ENCODE data around the gene EXD3. TPM values are rescaled to one million over a fixed set of nuclear protein-coding genes. Genes with fewer than 3 reads are reported as not detected.

The EXD3 gene
- total and polyA plus RNA-seq, 2 donors (not counting 1 experiment from before 2014, with no cell fraction given), result 2.6 to 13.0 TPM

DNA sequence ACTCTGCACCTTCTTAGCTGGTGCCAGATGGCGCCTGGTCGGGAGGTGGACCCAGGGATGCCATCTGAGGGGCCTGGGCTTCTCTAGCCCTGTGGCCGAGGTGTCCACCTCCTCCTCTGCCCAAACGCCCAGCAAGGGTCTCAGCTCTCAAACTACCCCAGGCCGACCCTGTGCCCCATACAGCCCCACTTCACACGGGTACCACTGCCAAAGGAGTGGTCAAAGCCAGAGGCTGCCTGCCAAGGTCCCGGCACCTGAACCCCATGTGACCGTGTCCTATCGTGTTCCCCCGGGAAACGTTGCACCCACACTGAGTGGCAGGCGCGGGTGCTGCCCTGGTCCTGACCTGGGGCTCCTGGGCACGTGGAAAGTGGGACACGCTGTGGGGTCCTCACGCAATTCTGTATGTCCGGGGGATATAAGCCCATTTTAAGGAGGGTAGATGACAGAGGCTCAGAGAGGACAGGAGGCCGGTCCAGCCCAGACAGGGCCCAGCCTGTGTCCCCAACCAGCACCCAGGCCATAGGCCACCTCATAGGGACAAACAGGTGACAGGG is 16.3 kb upstream of the EXD3 start:
- TF ChIP-seq, protein P1, sequence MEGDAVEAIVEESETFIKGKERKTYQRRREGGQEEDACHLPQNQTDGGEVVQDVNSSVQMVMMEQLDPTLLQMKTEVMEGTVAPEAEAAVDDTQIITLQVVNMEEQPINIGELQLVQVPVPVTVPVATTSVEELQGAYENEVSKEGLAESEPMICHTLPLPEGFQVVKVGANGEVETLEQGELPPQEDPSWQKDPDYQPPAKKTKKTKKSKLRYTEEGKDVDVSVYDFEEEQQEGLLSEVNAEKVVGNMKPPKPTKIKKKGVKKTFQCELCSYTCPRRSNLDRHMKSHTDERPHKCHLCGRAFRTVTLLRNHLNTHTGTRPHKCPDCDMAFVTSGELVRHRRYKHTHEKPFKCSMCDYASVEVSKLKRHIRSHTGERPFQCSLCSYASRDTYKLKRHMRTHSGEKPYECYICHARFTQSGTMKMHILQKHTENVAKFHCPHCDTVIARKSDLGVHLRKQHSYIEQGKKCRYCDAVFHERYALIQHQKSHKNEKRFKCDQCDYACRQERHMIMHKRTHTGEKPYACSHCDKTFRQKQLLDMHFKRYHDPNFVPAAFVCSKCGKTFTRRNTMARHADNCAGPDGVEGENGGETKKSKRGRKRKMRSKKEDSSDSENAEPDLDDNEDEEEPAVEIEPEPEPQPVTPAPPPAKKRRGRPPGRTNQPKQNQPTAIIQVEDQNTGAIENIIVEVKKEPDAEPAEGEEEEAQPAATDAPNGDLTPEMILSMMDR (conservative IDR thresholded peaks at IDR 0.05 in 1 of 2, IDR thresholded peaks at IDR 0.05 in 1 of 2; ENCODE audit: low read depth in 1 of 2, low read length in 2 of 2), result no peak
- TF ChIP-seq EZH2 (IDR thresholded peaks at IDR 0.05; ENCODE audit: low read length, missing control alignments), result no peak
- no peaks in the 10 kb centered on the region for H3K4me1 ChIP-seq (ENCODE audit: control insufficient read depth, extremely low read depth, insufficient read depth, low read length)
- H3K79me2 ChIP-seq (ENCODE audit: control insufficient read depth, insufficient read depth, low read length), result no peaks in the 10 kb centered on the region

DNA sequence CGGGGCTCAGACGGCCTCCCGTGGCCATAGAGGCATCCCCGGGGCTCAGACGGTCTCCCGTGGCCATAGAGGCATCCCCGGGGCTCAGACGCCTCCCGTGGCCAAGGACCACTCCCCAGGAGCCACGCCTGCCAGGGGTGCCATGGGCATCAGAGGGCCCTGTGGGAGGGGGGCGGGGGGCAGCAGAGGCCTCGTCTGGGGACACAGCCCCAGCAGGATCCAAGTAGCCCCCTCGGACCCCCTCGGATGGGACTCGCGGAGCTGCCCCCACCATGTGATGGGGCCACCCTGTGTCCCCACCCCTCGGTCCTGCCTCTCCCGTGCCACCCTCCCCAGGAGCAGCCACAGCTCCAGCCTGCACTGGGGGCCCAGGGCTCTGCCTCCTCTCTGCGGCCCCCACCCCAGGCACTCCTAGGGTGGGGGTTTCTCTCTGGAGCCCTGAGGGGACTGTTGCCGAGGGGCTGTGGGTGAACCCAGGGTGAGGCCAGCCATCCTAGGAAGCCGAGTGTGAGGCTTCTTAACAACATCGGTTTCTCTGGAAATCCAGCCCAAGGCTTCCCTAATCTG is 15.7 kb upstream of the EXD3 start:
- TF ChIP-seq EZH2 (IDR thresholded peaks at IDR 0.05; ENCODE audit: low read length, missing control alignments), result no peak
- TF ChIP-seq, protein P1 (conservative IDR thresholded peaks at IDR 0.05 in 1 of 2, IDR thresholded peaks at IDR 0.05 in 1 of 2; ENCODE audit: low read depth in 1 of 2, low read length in 2 of 2), result no peak
- DNase-seq (ENCODE audit: low read depth in 2 of 2), result no peak

More for the DNA sequence above, 16.3 kb upstream of the EXD3 start:
- Histone ChIP-seq H3K4me3 (replicated peaks in 1 of 4; ENCODE audit: control extremely low read depth in 1 of 4, insufficient read depth in 1 of 4, low read depth in 3 of 4, low read length in 4 of 4) (no peak overlapping the region), H3K4me2 (ENCODE audit: extremely low read depth, insufficient read depth, low read length) (no peak overlapping the region), H3K36me3 (ENCODE audit: control insufficient read depth, insufficient read depth, low read length) (no peaks in the 10 kb centered on the region), H3K9me3 (ENCODE audit: control insufficient read depth, insufficient read depth, low read depth, low read length) (no peaks in the 10 kb centered on the region), H3K27me3 (ENCODE audit: control insufficient read depth, insufficient read depth, low read length) (no peaks in the 10 kb centered on the region), H3K27ac (ENCODE audit: insufficient read depth, low read length) (no peak overlapping the region), H4K20me1 (ENCODE audit: control insufficient read depth, extremely low read depth, insufficient read depth, low read length) (no peaks in the 10 kb centered on the region), H3K9ac (ENCODE audit: insufficient read depth, low read length) (no peak overlapping the region), H2AFZ (ENCODE audit: low read length) (no peak overlapping the region)
- no peak for DNase-seq (ENCODE audit: low read depth in 2 of 2)

DNA sequence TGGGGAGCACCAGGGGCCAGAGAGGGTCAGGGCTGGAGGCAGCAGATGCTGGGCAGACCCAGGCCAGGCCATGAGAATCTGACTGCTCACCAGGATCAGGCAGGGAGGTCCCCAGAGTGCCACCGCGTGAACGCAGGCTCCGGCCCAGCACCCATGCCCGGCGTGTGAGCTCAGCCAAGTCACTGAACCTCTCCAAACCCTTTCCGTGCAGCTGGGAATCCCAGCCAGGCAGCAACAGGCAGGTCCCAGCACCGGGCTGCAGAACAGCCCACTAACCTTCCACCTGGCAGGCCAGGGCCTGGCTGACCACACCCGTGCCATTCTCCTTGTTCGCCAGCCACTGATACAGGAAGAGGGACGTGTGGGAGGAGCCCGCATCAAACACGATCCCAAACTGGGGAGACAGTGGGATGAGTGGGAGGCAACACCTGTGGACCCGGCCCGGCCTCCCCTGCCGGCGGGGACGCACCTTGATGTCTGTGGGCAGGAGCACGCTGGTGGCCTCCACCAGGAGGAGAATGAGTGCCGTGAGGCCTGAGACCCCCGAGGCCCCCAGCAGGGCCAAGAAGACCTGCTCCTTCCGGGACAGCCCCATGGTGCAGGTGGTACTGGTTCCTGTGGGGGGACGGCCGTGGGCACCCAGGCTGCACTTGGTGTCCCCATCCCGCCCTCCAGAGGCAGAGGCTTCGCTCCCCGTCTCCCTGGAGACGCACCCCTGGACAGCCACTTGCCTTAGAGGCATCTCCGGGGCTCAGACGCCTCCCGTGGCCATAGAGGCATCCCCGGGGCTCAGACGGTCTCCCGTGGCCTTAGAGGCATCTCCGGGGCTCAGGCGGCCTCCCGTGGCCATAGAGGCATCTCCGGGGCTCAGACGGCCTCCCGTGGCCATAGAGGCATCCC is 15.0 kb upstream of the EXD3 start:
- Histone ChIP-seq H3K27me3 (ENCODE audit: control insufficient read depth, insufficient read depth, low read length) (no peaks in the 10 kb centered on the region), H3K4me1 (ENCODE audit: control insufficient read depth, extremely low read depth, insufficient read depth, low read length) (no peaks in the 10 kb centered on the region), H4K20me1 (ENCODE audit: control insufficient read depth, extremely low read depth, insufficient read depth, low read length) (no peaks in the 10 kb centered on the region), H3K9me3 (ENCODE audit: control insufficient read depth, insufficient read depth, low read depth, low read length) (no peaks in the 10 kb centered on the region), H3K4me2 (ENCODE audit: extremely low read depth, insufficient read depth, low read length) (no peak overlapping the region), H3K9ac (ENCODE audit: insufficient read depth, low read length) (no peak overlapping the region), H3K79me2 (ENCODE audit: control insufficient read depth, insufficient read depth, low read length) (no peaks in the 10 kb centered on the region), H3K4me3 (replicated peaks in 1 of 4; ENCODE audit: control extremely low read depth in 1 of 4, insufficient read depth in 1 of 4, low read depth in 3 of 4, low read length in 4 of 4) (no peak overlapping the region), H2AFZ (ENCODE audit: low read length) (no peak overlapping the region), H3K27ac (ENCODE audit: insufficient read depth, low read length) (no peak overlapping the region), H3K36me3 (ENCODE audit: control insufficient read depth, insufficient read depth, low read length) (no peaks in the 10 kb centered on the region)
- no peak for DNase-seq (ENCODE audit: low read depth in 2 of 2)
- TF ChIP-seq, protein P1 (conservative IDR thresholded peaks at IDR 0.05 in 1 of 2, IDR thresholded peaks at IDR 0.05 in 1 of 2; ENCODE audit: low read depth in 1 of 2, low read length in 2 of 2), result no peak
- no peak for TF ChIP-seq EZH2 (IDR thresholded peaks at IDR 0.05; ENCODE audit: low read length, missing control alignments)

More for the DNA sequence above, 15.7 kb upstream of the EXD3 start:
- H2AFZ ChIP-seq (ENCODE audit: low read length), result no peak overlapping the region
- no peaks in the 10 kb centered on the region for H4K20me1 ChIP-seq (ENCODE audit: control insufficient read depth, extremely low read depth, insufficient read depth, low read length)
- no peak overlapping the region for H3K4me2 ChIP-seq (ENCODE audit: extremely low read depth, insufficient read depth, low read length)
- no peaks in the 10 kb centered on the region for H3K36me3 ChIP-seq (ENCODE audit: control insufficient read depth, insufficient read depth, low read length)
- H3K4me1 ChIP-seq (ENCODE audit: control insufficient read depth, extremely low read depth, insufficient read depth, low read length), result no peaks in the 10 kb centered on the region
- H3K79me2 ChIP-seq (ENCODE audit: control insufficient read depth, insufficient read depth, low read length), result no peaks in the 10 kb centered on the region
- H3K27ac ChIP-seq (ENCODE audit: insufficient read depth, low read length), result no peak overlapping the region
- no peak overlapping the region for H3K9ac ChIP-seq (ENCODE audit: insufficient read depth, low read length)
- no peaks in the 10 kb centered on the region for H3K27me3 ChIP-seq (ENCODE audit: control insufficient read depth, insufficient read depth, low read length)
- no peak overlapping the region for H3K4me3 ChIP-seq (replicated peaks in 1 of 4; ENCODE audit: control extremely low read depth in 1 of 4, insufficient read depth in 1 of 4, low read depth in 3 of 4, low read length in 4 of 4)
- no peaks in the 10 kb centered on the region for H3K9me3 ChIP-seq (ENCODE audit: control insufficient read depth, insufficient read depth, low read depth, low read length)
